ENCODE data around the gene LRRD1. TPM values are rescaled to one million over a fixed set of nuclear protein-coding genes. Genes with fewer than 3 reads are reported as not detected.

Gene LRRD1
- total RNA-seq, 4 donors from 2014 or later: 0.39 to 0.44 (median 0.42) TPM; not detected in 1

- H3K27me3 ChIP-seq: no peaks in the 10 kb centered on the region
- whole genome bisulfite sequencing, 2 donors: 27 to 32% methylated on average over 2 of the region's 2 CpGs
- H3K9me3 ChIP-seq: no peaks in the 10 kb centered on the region
- no peaks in the 10 kb centered on the region for H3K36me3 ChIP-seq
- DNase-seq (ENCODE audit: low spot score in 2 of 2): no peak
- TF ChIP-seq, protein P1, sequence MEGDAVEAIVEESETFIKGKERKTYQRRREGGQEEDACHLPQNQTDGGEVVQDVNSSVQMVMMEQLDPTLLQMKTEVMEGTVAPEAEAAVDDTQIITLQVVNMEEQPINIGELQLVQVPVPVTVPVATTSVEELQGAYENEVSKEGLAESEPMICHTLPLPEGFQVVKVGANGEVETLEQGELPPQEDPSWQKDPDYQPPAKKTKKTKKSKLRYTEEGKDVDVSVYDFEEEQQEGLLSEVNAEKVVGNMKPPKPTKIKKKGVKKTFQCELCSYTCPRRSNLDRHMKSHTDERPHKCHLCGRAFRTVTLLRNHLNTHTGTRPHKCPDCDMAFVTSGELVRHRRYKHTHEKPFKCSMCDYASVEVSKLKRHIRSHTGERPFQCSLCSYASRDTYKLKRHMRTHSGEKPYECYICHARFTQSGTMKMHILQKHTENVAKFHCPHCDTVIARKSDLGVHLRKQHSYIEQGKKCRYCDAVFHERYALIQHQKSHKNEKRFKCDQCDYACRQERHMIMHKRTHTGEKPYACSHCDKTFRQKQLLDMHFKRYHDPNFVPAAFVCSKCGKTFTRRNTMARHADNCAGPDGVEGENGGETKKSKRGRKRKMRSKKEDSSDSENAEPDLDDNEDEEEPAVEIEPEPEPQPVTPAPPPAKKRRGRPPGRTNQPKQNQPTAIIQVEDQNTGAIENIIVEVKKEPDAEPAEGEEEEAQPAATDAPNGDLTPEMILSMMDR (IDR thresholded peaks at IDR 0.05): no peak
- TF ChIP-seq POLR2A (IDR thresholded peaks at IDR 0.05) (no peak), EP300 (IDR thresholded peaks at IDR 0.05) (no peak)
- H3K27ac ChIP-seq: no peak overlapping the region
- H3K4me3 ChIP-seq: no peak overlapping the region
- H3K4me1 ChIP-seq: peaks cover 0 to 15% (median 7%) of the 10 kb centered on the region in 4 donors
These were observed 41.4 kb downstream of the LRRD1 start for GRCh38 chr7:92137557-92137956.

DNA sequence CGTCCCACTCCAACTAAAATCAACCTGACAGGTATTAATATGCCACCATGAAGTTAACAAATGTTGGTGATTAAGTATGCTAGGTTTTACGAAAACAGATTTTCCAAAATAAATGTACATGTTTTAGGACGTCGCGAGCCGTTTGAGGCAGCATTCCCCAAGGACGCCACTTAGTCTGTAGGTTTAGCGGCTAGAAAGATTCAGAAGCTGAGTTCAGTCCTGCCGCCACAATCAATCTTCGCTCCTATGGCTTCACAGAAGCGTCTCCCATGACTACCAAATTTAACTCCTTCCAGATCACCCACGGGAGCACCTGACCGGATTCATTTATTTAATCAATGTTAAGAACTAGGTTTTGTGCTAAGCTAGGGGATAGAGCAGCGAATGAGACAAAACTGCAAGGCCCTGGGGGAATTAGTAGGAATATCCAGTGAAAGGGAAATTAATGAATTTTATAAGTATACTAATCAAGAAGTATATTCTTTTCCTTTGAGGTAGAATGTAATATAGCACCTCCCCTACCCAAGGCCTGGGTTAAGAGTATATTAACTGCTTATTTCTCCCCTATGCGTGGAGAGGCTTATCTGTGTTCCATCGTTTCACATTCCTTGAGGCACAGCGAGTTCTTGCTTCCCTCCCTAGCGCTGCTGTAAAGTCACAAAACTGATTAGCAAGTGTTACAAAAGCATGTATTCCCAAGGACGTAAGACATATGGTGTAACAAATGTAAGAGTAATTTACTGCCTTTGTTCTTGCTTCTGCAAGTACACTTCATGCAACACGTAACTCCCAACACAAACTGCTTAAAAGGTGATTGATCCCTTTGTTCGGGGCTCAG, 43.7 kb downstream of the LRRD1 start:
- H3K27me3 ChIP-seq: no peaks in the 10 kb centered on the region
- H3K36me3 ChIP-seq: peaks cover 0 to 7% (median 0%) of the 10 kb centered on the region in 3 donors
- H3K9me3 ChIP-seq: no peaks in the 10 kb centered on the region
- DNase-seq (ENCODE audit: low spot score in 2 of 2): peak in 1 of 2 donors; percentile 8
- TF ChIP-seq, protein P1 (IDR thresholded peaks at IDR 0.05): no peak
- no peak for TF ChIP-seq EP300 (IDR thresholded peaks at IDR 0.05)
- TF ChIP-seq POLR2A (IDR thresholded peaks at IDR 0.05): no peak
- WGBS, 2 donors: 28 to 32% methylated on average over 21 of the region's 21 CpGs
- H3K27ac ChIP-seq: peak overlapping the region; percentile 95 to 98 (median 97)
- H3K4me3 ChIP-seq: peak overlapping the region; percentile 69 to 96 (median 84)
- H3K4me1 ChIP-seq: peaks cover 0 to 33% (median 8%) of the 10 kb centered on the region in 4 donors

GRCh38 chr7:92134271-92135051, 44.5 kb downstream of the LRRD1 start, which contains the start of gene CYP51A1:
TSS of gene CYP51A1 (minus strand) at chr7:92134477. CDS start at chr7:92134364, 113 bp downstream.
- 1% methylated on average over 52 to 66 of the region's 73 CpGs for WGBS, 2 donors
- Histone ChIP-seq H3K36me3 (peaks cover 0 to 15% (median 0%) of the 10 kb centered on the region in 3 donors), H3K9me3 (no peaks in the 10 kb centered on the region), H3K4me3 (peak within 1 kb of the TSS; percentile 69 to 96 (median 84)), H3K27me3 (no peaks in the 10 kb centered on the region), H3K4me1 (peaks cover 0 to 33% (median 8%) of the 10 kb centered on the region in 4 donors), H3K27ac (peak within 1 kb of the TSS; percentile 95 to 98 (median 97))
- DNase-seq (ENCODE audit: low spot score in 2 of 2): peak; percentile 94 to 99
- TF ChIP-seq EP300 (IDR thresholded peaks at IDR 0.05): peak; percentile 94 to 98
- TF ChIP-seq, protein P1 (IDR thresholded peaks at IDR 0.05): peak in 2 of 5 experiments; percentile 33 to 48
- peak; percentile 84 to 85 for TF ChIP-seq POLR2A (IDR thresholded peaks at IDR 0.05)

DNA sequence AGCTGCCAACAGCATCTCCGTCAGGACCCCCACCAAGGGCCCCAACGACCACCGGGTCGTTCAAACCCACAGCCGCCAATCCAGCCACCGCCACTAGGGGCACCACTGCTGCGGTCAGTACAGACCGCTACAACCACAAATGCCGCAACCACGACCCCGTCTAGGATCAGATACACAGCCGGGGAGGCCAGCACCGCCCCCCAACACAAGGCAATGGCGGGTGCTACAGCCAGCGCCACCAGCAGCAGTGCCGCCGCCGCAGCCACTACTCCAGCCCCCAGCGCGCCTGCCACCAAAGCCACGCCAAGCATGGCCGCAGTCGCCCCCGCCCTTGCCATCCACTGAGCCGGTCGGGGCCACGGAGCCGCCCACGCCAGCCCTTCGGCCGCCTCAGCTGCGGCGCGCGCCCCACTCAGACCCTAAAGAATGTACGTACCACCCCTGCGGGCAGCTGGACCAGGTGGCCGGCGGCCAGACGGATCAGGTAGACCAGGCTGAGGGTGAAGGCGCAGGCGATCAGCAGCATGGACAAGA, 45.1 kb downstream of the LRRD1 start:
- Histone ChIP-seq H3K9me3 (no peaks in the 10 kb centered on the region), H3K4me1 (peaks cover 0 to 33% (median 8%) of the 10 kb centered on the region in 4 donors), H3K4me3 (peak overlapping the region; percentile 69 to 96 (median 84)), H3K27me3 (no peaks in the 10 kb centered on the region), H3K36me3 (peaks cover 0 to 21% (median 2%) of the 10 kb centered on the region in 3 donors), H3K27ac (peak overlapping the region; percentile 95 to 98 (median 97))
- TF ChIP-seq, protein P1 (IDR thresholded peaks at IDR 0.05): peak; percentile 79 to 90 (median 88)
- TF ChIP-seq POLR2A (IDR thresholded peaks at IDR 0.05) (no peak), EP300 (IDR thresholded peaks at IDR 0.05) (no peak)
- 0 to 1% methylated on average over 23 to 25 of the region's 42 CpGs for WGBS, 2 donors
- peak; percentile 28 to 71 for DNase-seq (ENCODE audit: low spot score in 2 of 2)
